Tibial nerve (tissue), 4 donors: Measurements from ENCODE around the gene TMTC1.

Experiments used
- EP300 ChIP-seq, 2 donors: sonication (generic); formaldehyde crosslinking; IDR thresholded peaks; one replicate each; pipeline ENCODE4 v1.6.1; 2017; ENCODE audit warnings: antibody characterized with exemption in 2 of 2, mild to moderate bottlenecking in 1 of 2
- TF ChIP-seq, protein P1 (sequence below), 5 experiments: fragments of 200-600 bp in 3 of 5; fragments of 450-650 bp in 2 of 5; sonication (generic) in 3 of 5; IDR thresholded peaks; one replicate each; pipeline ENCODE4 v1.5.1; 2016 to 2019; ENCODE audit warnings: antibody characterized with exemption in 5 of 5, mild to moderate bottlenecking in 3 of 5, moderate library complexity in 2 of 5

DNA sequence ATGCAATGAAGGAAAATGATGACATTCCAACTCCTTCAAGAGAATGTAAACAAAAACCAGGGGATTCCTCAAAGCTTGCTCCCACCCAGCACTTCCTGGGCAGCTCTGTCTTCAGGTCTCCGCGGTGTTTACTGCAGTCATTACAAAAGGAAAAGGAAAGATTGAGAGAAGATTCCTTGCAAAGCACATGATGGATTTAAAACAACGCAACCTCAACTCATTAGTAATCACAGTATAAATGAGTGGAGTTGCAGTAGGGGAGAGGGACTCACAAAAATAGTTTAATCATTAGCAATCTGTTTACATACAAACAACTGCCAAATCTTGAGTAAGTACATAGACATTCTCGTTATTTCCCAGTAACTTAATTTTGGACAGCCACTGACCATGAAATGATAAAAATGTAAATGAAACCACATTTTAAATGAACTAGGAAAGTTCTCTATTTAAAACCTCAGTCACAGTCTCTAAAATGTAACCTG, 236.6 kb downstream of the TMTC1 start:
- TF ChIP-seq, protein P1, sequence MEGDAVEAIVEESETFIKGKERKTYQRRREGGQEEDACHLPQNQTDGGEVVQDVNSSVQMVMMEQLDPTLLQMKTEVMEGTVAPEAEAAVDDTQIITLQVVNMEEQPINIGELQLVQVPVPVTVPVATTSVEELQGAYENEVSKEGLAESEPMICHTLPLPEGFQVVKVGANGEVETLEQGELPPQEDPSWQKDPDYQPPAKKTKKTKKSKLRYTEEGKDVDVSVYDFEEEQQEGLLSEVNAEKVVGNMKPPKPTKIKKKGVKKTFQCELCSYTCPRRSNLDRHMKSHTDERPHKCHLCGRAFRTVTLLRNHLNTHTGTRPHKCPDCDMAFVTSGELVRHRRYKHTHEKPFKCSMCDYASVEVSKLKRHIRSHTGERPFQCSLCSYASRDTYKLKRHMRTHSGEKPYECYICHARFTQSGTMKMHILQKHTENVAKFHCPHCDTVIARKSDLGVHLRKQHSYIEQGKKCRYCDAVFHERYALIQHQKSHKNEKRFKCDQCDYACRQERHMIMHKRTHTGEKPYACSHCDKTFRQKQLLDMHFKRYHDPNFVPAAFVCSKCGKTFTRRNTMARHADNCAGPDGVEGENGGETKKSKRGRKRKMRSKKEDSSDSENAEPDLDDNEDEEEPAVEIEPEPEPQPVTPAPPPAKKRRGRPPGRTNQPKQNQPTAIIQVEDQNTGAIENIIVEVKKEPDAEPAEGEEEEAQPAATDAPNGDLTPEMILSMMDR (IDR thresholded peaks at IDR 0.05), result no peak
- TF ChIP-seq EP300 (IDR thresholded peaks at IDR 0.05), result no peak
